Right renal cortex interstitium (tissue), 3 donors: Measurements from ENCODE around the gene UBR3. TPM values are rescaled to one million over a fixed set of nuclear protein-coding genes. Genes with fewer than 3 reads are reported as not detected.
"Not testable (repeated sequence)": the region's sequence is repeated elsewhere in the genome, so short reads cannot be mapped to it uniquely, and the experiment has no call there.

Source experiments
- DNase-seq, 3 donors: peaks; one replicate each; pipeline ENCODE4 v3.0.0-alpha.2; 2013; ENCODE audit warnings: low read depth in 3 of 3, low spot score in 2 of 3
- polyA plus RNA-seq, 3 donors: library from polyadenylated mRNA; unstranded; fragments of 120-200 nt; gene quantifications; one replicate each; pipeline ENCODE4 v1.2.1, GENCODE V29; 2013; ENCODE audit not compliant: insufficient read length in 3 of 3

The UBR3 gene, protein sequence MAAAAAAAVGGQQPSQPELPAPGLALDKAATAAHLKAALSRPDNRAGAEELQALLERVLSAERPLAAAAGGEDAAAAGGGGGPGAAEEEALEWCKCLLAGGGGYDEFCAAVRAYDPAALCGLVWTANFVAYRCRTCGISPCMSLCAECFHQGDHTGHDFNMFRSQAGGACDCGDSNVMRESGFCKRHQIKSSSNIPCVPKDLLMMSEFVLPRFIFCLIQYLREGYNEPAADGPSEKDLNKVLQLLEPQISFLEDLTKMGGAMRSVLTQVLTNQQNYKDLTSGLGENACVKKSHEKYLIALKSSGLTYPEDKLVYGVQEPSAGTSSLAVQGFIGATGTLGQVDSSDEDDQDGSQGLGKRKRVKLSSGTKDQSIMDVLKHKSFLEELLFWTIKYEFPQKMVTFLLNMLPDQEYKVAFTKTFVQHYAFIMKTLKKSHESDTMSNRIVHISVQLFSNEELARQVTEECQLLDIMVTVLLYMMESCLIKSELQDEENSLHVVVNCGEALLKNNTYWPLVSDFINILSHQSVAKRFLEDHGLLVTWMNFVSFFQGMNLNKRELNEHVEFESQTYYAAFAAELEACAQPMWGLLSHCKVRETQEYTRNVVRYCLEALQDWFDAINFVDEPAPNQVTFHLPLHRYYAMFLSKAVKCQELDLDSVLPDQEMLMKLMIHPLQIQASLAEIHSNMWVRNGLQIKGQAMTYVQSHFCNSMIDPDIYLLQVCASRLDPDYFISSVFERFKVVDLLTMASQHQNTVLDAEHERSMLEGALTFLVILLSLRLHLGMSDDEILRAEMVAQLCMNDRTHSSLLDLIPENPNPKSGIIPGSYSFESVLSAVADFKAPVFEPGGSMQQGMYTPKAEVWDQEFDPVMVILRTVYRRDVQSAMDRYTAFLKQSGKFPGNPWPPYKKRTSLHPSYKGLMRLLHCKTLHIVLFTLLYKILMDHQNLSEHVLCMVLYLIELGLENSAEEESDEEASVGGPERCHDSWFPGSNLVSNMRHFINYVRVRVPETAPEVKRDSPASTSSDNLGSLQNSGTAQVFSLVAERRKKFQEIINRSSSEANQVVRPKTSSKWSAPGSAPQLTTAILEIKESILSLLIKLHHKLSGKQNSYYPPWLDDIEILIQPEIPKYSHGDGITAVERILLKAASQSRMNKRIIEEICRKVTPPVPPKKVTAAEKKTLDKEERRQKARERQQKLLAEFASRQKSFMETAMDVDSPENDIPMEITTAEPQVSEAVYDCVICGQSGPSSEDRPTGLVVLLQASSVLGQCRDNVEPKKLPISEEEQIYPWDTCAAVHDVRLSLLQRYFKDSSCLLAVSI (N-terminal part only)
- polyA plus RNA-seq, result 10 to 100 TPM; 37.3 to 40.5 (median 39.5) TPM

DNA sequence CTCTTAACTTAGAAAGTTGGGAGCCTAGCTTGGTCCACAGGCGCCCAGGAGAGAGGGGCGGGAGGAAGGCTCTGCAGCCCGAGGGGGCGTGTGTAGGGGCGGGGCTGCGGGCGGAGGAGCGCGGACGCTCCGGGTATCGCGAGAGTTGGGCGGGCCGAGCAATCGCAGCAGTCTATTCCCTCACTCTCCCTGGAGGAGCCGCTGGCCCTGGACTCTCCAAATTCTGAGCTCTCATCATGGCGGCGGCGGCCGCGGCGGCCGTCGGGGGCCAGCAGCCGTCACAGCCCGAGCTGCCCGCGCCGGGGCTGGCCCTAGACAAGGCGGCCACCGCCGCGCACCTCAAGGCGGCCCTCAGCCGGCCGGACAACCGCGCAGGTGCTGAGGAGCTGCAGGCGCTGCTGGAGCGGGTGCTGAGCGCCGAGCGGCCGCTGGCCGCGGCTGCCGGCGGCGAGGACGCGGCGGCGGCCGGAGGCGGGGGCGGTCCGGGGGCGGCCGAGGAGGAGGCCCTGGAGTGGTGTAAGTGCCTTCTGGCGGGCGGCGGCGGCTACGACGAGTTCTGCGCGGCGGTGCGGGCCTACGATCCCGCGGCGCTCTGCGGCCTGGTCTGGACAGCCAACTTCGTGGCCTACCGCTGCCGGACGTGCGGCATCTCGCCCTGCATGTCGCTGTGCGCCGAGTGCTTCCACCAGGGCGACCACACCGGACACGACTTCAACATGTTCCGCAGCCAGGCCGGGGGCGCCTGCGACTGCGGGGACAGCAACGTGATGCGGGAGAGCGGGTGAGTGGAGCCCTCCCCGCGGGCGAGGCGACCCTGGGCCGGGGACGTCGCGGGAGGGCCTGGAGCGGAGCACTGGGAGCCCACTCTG, at the start of gene UBR3:
UBR3 (plus strand) TSS at position 183 of the 869 bp plus-strand sequence; CDS start at position 237, 54 bp downstream.
- DNase-seq, result peak in 2 of 3 donors; percentile 81 to 86

DNA sequence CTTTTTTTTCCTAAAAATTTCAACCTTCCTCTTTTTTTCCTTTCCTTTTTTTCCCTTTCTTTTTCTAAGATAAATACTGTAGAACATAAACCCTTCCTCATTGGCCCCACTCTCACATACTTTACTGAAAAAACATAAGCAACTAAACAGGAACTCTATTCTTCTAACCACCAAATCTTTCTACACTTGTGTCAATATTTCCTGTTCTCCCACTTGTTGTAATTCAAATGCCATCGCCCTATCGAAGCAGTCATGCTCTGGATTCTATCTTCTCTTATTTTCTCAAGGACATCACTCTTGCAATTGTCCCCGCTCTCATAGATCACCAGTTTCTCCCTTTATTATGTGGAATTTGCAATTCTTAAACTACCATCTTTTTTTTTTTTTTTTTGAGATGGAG, 48.8 kb upstream of the UBR3 start:
- DNase-seq, result no peak

DNA sequence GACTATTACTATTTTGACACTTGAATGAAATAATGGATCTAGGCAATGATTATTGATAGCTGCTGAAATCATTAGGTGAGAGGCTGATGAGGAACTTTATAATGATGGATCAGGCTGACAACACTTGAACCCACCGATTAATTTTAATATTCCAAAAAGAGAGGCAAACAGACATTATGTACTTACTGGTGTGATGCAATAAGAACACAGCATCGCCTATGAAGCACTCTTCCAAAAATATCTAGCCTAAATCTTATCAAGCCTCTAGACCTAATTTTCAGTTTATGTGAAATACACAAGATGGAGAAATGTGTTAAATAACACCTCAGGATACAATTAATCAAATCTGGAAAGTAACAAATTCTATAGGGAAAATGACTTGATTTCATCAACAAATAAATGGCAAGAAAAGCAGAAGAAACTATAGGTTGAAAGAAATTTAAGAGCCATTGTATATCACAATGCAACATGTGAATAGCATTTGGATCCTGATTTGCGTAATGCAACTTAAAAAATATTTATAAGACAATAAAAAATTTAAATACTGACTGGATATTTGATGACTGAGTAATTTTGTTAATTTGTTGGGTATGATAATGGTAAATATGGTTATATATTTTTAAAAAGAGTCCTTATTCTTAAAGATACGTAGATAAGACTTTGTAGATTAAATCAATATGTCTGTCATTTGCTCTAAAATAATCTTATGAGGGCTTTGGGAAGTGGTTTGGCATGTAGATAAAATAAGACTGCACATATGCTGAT, 45.8 kb upstream of the UBR3 start:
- no peak for DNase-seq

DNA sequence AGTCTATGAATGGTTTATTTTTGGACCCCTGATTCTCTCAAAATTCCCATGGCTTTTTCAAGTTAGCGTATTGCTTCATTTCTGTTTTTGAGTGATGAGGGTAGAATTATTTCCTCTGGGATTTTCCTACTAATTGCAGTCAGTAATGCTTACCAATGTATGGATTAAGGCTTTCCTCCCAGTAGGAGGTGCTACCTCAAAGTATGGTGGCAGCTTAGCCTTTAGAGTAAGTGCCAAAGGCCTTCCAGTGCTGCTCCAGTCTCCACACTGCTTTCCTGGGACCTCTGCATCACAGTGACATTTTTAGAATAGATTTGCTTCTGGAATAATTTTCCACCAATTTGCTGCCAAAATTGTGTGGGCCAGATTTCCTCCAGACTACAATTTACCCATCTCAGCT, 44.7 kb upstream of the UBR3 start:
- no peak for DNase-seq

DNA sequence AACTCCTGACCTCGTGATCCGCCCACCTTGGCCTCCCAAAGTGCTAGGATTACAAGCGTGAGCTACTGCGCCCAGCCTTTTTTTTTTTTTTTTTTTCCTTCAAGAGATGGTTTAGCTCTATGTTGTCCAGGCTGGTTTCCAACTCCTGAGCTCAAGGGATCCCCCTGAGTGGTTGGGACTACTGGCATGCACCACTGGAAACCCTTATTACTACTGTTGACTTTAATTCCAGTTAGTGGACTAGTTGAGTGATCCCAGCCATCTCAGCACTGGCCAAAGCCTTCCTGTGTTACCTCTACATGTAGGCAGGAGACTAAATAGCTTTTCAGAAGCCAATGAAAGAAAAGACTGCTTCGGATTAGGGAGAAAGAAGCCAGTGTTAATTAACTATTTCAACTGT, 36.7 kb upstream of the UBR3 start:
- no peak for DNase-seq

DNA sequence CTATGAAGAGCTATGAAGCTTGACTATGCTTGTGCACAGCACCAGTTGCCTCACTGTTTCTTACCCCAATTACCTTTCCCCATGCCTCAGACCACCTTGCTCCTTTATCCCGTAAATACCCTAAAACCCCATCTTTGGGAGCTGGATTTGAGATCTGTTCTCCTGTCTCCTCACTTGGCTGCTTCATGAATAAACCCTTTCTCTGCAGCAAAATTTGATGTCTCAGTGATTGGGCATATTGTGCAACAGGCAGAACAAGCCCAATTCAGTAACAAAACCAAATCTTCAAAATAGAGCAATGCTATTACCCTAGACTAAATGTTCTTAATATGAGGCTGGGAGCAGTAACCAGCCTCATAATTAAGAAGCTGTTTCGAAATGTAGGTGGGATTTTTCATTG, 32.1 kb upstream of the UBR3 start:
- DNase-seq, result no peak

DNA sequence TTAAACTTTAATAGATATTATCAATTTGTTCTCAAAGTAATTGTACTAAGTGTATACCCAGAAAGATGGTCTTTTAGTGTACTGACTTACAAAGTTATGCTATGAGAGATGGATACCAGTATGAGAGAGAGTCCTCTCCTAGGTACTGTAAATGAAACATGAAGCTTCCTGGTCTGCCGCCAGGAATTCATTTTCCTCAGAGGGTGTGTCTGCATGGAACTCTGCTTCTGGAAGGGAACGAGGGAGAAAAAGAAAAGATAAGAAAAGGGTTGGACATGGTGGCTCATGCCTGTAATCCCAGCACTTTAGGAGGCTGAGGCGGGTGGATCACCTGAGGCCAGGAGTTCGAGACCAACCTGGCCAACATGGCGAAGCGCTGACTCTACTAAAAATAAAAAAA, 30.8 kb upstream of the UBR3 start:
- DNase-seq, result no peak

DNA sequence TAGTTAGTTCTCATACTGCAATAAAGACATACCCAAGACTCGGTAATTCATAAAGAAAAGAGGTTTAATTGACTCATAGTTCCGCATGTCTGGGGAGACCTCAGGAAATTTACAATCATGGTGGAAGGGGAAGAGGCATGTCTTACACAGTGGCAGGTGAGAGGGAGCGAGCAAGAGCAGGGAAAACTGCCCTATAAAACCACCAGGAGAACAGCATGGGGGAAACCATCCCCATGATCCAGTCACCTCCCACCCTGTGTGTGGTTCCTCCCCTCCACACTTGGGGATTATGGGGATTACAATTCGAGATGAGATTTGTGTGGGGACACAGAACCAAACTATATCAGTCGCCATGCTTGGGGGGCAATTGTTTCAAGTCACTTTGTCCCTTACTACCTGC, 29.7 kb upstream of the UBR3 start:
- DNase-seq, result no peak

DNA sequence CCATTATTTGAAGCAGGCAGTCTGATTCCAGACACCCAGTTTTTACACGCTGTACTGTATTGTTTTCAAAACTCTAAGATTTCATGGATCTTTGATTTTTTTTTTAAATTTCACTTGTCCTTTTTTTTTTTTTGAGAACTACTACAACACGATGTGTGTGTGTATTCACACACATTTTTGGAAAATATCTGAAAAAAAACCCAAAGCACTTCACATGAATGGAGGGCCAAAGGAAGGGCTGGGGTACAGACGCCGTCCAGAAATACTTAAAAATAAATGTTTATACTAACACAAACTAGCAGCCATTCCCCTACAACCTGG, 28.9 kb upstream of the UBR3 start:
- DNase-seq, result no peak

DNA sequence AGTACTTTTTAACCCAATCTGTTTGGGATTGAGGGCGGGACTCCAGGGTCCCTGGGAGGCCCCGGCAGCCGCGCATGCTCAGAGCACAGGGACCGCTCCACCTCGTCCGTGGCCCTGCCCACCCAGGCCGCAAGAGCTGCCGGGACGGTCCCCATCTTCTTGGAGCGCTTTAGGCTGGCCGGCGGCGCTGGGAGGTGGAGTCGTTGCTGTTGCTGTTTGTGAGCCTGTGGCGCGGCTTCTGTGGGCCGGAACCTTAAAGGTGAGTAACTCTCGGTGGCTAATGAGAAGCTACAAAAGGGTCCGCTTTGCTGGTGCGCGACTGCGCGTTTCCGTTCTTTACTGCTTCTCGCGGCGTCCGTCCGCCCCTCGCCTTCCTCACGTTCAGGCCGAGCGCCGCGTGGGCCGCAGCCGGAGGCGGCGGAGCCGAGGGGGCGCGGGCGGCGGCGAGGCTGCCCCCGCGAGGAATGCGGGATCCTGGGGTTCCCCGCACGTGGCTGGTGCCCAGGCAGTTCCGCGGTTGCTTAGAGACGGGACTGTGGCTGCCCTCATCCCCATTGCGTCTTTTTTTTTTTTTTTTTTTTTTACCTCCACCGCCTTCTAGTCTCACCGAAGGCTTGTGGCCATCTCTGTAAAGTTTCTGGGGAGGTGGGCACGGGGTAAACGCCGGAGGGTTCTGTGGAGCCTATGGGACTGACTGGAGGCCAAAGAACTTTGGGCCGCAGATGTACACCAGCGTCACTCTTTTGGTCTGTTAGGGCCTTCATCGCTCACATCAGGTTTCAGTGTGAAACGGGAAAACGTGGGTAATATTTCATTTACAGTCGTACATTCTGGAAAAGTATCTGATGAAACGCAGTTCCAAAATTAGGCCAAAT, 28.3 kb upstream of the UBR3 start, which contains the start of gene SSB:
SSB (plus strand) TSS at position 154 of the 875 bp plus-strand sequence. CDS start 2,090 bp downstream, outside the sequence.
- peak; percentile 80 to 86 (median 85) for DNase-seq

DNA sequence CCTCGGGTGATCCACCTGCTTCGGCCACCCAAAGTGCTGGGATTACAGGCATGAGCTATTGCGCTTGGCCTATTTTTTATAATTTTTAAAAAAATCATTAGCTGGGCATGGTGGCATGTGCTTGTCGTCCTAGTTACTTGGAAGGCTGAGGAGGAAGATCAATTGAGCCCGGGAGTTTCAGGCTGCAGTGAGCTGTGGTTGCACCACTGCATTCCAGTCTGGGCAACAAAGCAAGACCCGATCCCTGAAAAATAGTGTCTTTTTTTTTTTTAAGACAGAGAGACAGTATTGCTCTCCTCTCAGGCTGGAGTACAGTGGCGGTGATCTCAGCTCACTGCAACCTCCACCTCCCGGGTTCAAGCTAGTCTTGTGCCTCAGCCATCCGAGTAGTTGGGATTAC, 23.8 kb upstream of the UBR3 start:
- DNase-seq, result no peak

DNA sequence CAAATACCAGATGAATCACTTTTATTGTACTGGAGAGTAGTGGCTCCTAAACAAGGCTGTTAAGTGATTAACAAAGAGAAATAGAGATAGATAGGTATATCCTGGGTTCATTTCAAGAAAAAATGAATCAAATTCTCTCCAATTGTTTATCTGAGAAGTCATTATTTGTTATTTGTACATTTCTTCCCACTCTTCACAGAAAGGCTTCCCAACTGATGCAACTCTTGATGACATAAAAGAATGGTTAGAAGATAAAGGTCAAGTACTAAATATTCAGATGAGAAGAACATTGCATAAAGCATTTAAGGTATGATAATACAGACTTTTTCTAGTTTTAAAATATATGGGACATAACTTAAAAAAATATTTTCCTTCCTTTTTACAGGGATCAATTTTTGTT, 20.7 kb upstream of the UBR3 start:
- DNase-seq, result no peak

DNA sequence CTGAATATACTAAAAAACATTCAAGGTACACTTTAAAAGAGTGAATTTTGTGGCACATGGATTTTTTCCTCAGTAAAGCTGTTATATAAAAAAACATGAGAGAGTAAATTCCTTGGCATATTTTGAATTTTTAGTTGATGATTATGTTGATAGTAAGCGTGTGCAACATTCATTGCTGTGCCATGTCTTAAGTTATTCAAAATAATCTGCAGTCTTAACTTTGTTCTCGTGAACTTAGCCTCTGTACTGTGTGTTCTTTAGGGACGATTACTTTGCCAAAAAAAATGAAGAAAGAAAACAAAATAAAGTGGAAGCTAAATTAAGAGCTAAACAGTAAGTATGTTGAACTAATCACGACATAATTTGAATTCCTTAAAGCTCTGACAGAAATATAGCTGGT, 19.0 kb upstream of the UBR3 start:
- no peak for DNase-seq

DNA sequence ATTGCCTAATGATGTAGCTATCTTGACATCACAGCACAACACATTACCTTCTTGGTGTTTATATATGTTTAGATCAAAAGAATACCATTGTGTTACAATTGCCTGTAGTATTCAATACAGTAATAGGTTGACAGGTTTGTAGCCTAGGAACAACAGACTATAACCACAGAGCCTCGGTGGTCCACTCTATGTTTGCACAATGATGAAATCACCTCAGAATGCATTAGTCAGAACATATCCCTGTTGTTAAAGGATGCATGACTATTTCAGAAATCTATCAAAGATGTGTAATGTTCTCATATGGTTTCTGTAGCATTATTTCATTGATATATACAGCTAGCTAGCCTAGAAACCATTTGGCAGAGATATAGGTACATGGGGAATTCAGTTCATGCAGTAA, 11.4 kb upstream of the UBR3 start:
- no peak for DNase-seq

DNA sequence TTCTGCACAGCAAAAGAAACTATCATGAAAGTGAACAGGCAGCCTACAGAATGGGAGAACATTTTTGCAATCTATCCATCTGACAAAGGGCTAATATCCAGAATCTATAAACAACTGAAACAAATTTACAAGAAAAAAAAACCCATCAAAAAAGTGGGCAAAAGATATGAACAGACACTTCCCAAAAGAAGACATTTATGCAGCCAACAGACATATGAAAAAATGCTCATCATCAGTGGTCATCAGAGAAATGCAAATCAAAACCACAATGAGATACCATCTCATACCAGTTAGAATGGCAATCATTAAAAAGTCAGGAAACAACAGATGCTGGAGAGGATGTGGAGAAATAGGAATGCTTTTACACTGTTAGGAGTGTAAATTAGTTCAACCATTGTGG, 10.3 kb upstream of the UBR3 start:
- DNase-seq, result not testable (repeated sequence)

DNA sequence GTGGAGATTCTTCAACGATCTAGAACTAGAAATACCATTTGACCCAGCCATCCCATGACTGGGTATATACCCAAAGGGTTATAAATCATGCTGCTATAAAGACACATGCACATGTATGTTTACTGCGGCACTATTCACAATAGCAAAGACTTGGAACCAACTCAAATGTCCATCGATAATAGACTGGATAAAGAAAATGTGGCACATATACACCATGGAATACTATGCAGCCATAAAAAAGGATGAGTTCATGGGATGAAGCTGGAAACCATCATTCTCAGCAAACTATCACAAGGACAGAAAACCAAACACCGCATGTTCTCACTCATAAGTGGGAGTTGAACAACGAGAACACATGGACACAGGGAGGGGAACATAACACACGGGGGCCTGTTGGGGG, 9.9 kb upstream of the UBR3 start:
- DNase-seq, result not testable (repeated sequence)

DNA sequence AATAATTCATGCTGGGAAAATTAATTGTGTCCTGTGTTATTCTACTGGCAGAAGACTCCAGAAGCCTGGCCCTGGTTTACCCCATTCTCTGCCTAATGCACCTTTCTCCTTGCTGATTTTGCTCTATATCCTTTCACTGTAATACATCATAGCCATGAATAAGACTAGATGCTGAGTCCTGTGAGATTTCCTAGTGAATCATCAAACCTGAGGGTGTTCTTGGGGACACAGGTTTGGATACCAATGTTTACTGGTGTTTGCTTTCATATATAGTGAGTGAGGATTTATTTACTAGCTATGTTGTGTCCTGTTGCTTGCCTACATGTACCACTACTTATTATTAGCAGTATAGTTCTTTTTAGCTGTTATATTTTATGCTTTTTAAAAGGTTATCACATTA, 9.0 kb upstream of the UBR3 start:
- no peak for DNase-seq

DNA sequence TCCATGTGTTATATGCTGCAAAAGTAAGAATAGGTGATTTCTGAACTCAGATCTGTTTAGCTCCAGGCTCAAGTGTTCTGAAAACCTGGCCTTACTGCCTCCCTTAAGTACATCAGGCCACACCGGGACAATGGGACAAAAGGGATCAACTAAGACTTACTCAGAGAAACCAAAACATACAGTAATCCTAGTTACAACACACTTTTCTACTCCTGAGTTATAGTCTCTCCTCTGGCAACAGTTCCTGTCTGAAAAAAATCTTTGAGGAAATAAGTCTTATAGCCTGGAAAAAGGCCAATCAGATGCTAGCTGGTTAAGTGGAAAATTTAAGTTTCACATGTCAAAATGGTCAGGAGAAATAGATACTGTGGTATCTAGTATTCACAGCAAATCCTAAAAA, 8.1 kb upstream of the UBR3 start:
- no peak for DNase-seq
